HG02840 (cell line): ENCODE results near the gene KHK.

ENCODE experiments used
- ATAC-seq: cut with Tn5 transposase; IDR thresholded peaks from one replicate; pipeline ENCODE4 v1.9.1; 2021; ENCODE audit warnings: mild to moderate bottlenecking, moderate library complexity, moderate number of reproducible peaks; ENCODE audit not compliant: unreplicated experiment, low FRiP score

Gene KHK

DNA sequence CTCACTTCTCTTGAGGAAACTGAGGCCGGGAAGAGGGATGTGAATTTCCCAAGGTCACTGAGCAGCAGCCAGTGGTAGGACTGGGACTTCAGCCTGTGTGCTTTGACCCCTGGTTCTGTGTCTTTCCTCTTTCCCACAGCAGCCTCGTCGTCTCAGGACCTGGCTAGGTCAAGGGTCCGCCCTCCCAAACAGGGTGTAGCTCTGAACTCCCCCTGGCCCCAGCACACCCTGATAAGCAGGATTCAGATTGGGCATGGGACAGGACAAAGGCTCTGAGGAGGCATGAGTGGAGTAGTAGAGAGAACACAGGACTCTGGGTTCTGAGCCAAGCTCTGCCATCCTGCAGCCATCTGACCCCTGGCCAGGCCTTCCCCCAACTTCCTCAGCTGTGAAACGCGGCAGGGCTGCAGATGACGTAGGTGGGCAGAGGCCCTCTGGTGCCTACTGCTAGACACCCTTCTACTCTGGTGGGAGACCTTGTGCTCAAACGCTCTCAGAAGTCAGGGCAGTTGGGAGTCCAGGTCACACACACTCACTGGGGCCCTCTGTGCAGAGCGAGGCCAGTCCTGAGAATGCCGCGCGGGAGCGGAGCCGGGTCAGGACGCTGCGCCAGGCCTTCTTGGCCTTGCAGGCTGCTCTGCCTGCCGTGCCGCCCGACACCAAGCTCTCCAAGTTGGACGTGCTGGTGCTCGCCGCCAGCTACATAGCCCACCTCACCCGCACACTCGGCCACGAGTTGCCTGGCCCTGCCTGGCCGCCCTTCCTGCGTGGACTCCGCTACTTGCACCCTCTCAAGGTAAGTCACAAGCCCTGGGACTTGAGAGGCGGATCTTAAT, 63.2 kb downstream of the KHK start:
- no peak for ATAC-seq
